Fibroblast of mammary gland (primary cell): ENCODE data around the gene ARL5C.
A peak's percentile ranks its signal among the peaks of the same experiment; 100 is the strongest.

Experiments
- DNase-seq: peaks from one replicate; pipeline ENCODE4 v3.0.0-alpha.2; 2010; ENCODE audit warnings: low read depth
- H3K4me3 ChIP-seq: 2 replicates; pipeline ENCODE4 v1.5.1; 2011; ENCODE audit warnings: low read depth, mild to moderate bottlenecking, low read length, moderate library complexity; ENCODE audit not compliant: control insufficient read depth
- CTCF ChIP-seq: conservative IDR thresholded peaks from 2 replicates; pipeline ENCODE4 v1.5.1; 2011; ENCODE audit warnings: low read depth, low read length, inconsistent platforms; ENCODE audit not compliant: control insufficient read depth, insufficient read depth

The ARL5C gene

GRCh38 chr17:39194985-39195524, 29.1 kb upstream of the ARL5C start:
- TF ChIP-seq CTCF, result no peak
- H3K4me3 ChIP-seq, result peak overlapping the region; percentile 7
- no peak for DNase-seq

- DNase-seq, result peak; percentile 65
- peak; percentile 50 for TF ChIP-seq CTCF
- no peak overlapping the region for H3K4me3 ChIP-seq
Observed at GRCh38 chr17:39194089-39194984, 28.4 kb upstream of the ARL5C start.

GRCh38 chr17:39193346-39193745, 27.4 kb upstream of the ARL5C start:
- no peak for TF ChIP-seq CTCF
- H3K4me3 ChIP-seq, result no peak overlapping the region
- no peak for DNase-seq

GRCh38 chr17:39192901-39193300, 26.9 kb upstream of the ARL5C start:
- TF ChIP-seq CTCF, result no peak
- H3K4me3 ChIP-seq, result no peak overlapping the region
- no peak for DNase-seq

- no peak overlapping the region for H3K4me3 ChIP-seq
- no peak for DNase-seq
- no peak for TF ChIP-seq CTCF
Observed at GRCh38 chr17:39191750-39192510, 26.0 kb upstream of the ARL5C start.

GRCh38 chr17:39187152-39187830, 21.3 kb upstream of the ARL5C start:
- no peak overlapping the region for H3K4me3 ChIP-seq
- DNase-seq, result no peak
- TF ChIP-seq CTCF, result no peak
